ENCODE results near the gene MCC.

The MCC gene

DNA sequence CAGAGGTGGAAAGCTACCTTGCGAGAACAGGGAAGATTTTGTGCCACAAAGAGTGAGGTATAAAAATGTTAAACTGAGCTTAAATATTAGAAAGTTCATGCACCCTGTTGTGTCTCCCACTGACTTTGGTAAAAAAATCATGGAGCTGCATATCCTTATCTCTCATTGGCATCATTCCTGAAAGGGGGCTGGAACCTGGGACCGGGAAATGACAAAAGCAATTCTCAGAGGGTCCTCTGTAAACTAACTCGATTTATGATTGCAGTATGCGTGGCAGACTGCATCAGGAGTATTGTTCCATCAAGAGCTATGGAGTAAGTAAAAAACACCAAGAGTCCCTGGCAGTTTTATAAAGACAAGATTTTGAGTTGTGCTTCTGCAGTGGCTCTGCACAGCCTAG lies 362.9 kb downstream of the MCC start:
- ATAC-seq (replicated peaks) = no peak
- no peak for DNase-seq
- Mint-ChIP-seq H3K4me1 (no peaks in the 10 kb centered on the region), H3K36me3 (no peaks in the 10 kb centered on the region), H3K27me3 (peaks cover 14% of the 10 kb centered on the region in 2 donors), H3K9me3 (peaks cover 0 to 7% of the 10 kb centered on the region in 2 donors), H3K27ac (no peak overlapping the region), H3K4me3 (no peak overlapping the region)

DNA sequence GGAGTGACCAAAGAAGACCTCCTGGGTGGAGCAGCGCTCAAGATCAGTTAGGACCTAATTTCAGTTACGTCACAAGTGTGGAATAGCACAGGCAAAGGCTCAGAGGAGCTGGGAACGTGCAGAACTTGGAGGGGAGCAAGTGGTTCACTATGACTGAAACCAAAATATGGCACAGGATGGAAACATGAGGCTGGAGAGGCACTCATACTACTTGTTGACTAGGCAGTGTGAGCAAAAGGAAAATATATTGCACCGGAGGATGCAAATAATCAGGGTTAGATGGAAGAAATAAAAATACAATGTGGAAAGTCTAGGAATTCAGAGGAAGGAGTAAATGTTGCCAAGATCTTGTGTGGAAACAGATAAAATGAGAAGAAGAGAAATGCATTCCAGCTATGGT lies 363.3 kb downstream of the MCC start:
- H3K27ac Mint-ChIP-seq = no peak overlapping the region
- peaks cover 14% of the 10 kb centered on the region in 2 donors for H3K27me3 Mint-ChIP-seq
- ATAC-seq (replicated peaks) (no peak), DNase-seq (no peak)
- no peaks in the 10 kb centered on the region for H3K4me1 Mint-ChIP-seq
- no peak overlapping the region for H3K4me3 Mint-ChIP-seq
- H3K9me3 Mint-ChIP-seq = peaks cover 0 to 7% of the 10 kb centered on the region in 2 donors
- H3K36me3 Mint-ChIP-seq = no peaks in the 10 kb centered on the region

DNA sequence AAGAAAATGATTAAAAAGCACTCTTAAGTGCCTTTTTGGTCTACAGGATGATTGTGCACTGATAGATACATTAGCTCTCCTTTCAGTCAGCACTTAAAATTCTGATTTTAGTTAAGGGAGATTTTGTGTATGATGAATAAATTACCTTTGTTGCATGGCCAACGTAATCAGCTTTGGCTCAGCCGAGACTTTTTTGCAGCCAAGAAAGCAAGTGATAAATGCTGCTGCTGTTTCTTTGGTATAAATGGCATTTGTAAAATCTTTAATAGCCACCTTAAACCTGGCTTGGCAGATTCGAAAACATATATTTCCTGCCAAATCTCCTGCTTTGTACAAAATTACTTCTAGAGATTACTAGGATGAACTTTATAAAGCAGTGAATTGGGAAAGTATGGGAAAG lies 364.0 kb downstream of the MCC start:
- Mint-ChIP-seq H3K4me1 (no peaks in the 10 kb centered on the region), H3K27me3 (peaks cover 9 to 14% of the 10 kb centered on the region in 2 donors), H3K4me3 (no peak overlapping the region), H3K27ac (no peak overlapping the region), H3K9me3 (peaks cover 0 to 7% of the 10 kb centered on the region in 2 donors), H3K36me3 (no peaks in the 10 kb centered on the region)
- DNase-seq = no peak
- ATAC-seq (replicated peaks) = no peak

DNA sequence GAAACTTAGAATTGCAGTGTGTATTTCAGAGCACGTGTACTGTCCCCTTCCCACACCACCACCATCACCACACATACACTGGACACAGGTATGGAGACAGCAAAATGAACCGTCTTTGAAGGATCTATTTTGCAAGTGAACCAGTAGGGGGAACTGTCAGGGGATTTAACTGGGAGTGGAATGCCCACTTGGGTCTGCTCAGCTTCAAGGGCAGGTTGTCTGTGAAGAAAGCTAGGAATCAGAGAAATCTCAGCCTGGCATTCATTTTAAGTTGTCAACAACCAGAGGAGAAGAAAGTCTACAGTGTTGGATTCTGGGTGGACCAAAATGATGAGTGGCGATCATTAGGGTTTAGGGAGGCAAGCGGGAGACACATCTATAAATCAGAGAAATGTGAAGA lies 364.6 kb downstream of the MCC start:
- DNase-seq (no peak), ATAC-seq (replicated peaks) (no peak)
- no peaks in the 10 kb centered on the region for H3K36me3 Mint-ChIP-seq
- no peak overlapping the region for H3K4me3 Mint-ChIP-seq
- peaks cover 15 to 16% of the 10 kb centered on the region in 2 donors for H3K27me3 Mint-ChIP-seq
- peaks cover 0 to 7% of the 10 kb centered on the region in 2 donors for H3K9me3 Mint-ChIP-seq
- H3K27ac Mint-ChIP-seq = no peak overlapping the region
- H3K4me1 Mint-ChIP-seq = no peaks in the 10 kb centered on the region

DNA sequence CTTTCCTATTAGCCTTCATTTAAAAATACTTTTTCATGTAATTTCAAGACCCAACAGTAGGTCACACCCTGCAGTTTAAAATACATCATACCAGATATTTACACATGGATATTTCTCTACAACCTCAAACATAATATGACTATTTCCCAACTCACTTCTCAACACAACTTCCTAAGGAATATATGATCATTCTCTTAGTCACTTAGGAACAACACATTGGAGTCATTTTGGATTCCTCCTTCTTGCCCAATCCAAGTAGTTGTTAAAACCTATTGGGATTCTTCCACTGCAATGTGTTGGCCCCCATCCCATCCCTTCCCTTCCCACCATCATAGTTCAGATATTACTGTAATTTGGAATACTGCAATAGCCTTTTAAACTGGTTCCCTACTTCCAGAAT lies 366.2 kb downstream of the MCC start:
- peaks cover 0 to 2% of the 10 kb centered on the region in 2 donors for H3K9me3 Mint-ChIP-seq
- DNase-seq (no peak), ATAC-seq (replicated peaks) (no peak)
- H3K27ac Mint-ChIP-seq = no peak overlapping the region
- peaks cover 8 to 16% of the 10 kb centered on the region in 2 donors for H3K27me3 Mint-ChIP-seq
- no peaks in the 10 kb centered on the region for H3K36me3 Mint-ChIP-seq
- no peaks in the 10 kb centered on the region for H3K4me1 Mint-ChIP-seq
- no peak overlapping the region for H3K4me3 Mint-ChIP-seq

DNA sequence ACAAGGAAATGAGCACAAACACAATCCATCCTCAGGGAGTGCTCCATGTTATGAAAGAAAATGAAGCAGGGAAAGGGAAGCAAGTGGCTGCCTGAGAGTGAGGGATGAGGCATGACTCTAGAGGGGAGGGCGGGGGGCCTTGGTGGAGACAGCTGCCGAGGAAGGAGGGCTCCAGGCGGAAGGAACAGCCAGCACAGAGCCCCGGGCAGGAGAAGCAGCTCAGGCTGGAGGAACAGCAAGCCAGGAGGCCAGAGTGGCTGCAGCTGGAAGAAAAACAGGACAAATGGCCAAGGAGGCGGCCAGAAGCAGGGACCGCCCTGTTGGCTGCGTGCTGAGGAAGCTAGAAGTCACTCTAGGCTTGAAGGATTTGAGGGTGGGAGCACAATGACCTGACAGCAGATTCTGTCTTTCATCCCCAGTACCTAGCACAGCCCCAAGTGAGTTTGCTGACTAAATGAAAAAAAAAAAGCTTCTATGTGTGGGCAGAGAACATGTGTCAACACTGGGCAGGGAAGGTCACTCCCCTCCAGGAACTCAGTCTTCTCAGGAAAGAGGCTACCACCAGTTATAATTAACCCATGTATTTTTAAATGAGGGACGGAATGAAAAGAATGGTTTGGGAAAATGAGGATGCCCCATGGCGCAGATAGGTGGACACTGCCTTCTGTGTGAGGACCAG lies 368.9 kb downstream of the MCC start:
- H3K27ac Mint-ChIP-seq = no peak overlapping the region
- no peak for DNase-seq
- no peaks in the 10 kb centered on the region for H3K36me3 Mint-ChIP-seq
- H3K4me1 Mint-ChIP-seq = no peaks in the 10 kb centered on the region
- peaks cover 6 to 23% of the 10 kb centered on the region in 2 donors for H3K27me3 Mint-ChIP-seq
- H3K4me3 Mint-ChIP-seq = no peak overlapping the region
- H3K9me3 Mint-ChIP-seq = no peaks in the 10 kb centered on the region
- ATAC-seq (replicated peaks) = no peak

DNA sequence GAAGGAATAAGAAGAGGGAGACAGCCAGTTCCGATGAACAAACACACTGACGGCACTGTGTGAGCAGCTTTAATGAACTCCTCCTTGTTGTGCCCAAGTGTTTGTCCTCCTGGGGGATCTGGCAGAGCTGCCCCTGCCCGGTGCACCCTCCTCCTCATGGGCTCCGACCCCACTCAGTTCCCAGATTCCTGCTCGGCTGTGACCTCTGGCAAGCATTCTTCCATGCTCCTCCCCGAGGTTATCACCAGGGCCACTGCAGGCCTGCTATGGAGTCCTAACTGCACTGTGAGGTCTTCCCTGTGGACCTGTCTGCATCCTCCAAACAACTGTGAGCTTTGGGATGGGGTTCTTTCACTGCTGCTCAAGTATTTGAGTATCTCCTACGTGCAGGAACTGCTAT lies 369.5 kb downstream of the MCC start:
- no peaks in the 10 kb centered on the region for H3K36me3 Mint-ChIP-seq
- ATAC-seq (replicated peaks) = no peak
- no peak for DNase-seq
- H3K27me3 Mint-ChIP-seq = peaks cover 8 to 27% of the 10 kb centered on the region in 2 donors
- no peaks in the 10 kb centered on the region for H3K4me1 Mint-ChIP-seq
- H3K27ac Mint-ChIP-seq = no peak overlapping the region
- peaks cover 2 to 4% of the 10 kb centered on the region in 2 donors for H3K9me3 Mint-ChIP-seq
- no peak overlapping the region for H3K4me3 Mint-ChIP-seq

DNA sequence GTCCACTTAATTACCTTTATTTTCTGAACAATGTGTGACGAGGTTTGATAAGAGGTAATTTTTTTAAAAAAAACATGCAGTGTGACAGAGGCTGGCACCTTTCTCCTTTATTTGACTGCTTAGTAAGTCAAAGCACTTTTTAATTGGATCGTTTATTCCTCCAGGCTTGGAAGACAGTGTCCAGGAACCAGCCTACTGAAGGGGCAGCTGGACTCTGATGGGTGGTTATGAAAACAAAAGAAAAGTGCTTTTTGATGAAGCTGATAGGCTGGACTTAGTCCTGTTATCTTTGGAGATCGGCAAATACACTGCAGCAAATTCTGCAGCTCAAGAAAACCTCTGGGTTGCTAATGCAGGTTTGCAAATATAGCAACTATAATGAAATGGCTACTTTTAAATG lies 370.0 kb downstream of the MCC start:
- Mint-ChIP-seq H3K27me3 (peaks cover 10 to 27% of the 10 kb centered on the region in 2 donors), H3K4me3 (no peak overlapping the region), H3K36me3 (no peaks in the 10 kb centered on the region), H3K9me3 (peaks cover 3 to 4% of the 10 kb centered on the region in 2 donors), H3K4me1 (no peaks in the 10 kb centered on the region), H3K27ac (no peak overlapping the region)
- DNase-seq = no peak
- no peak for ATAC-seq (replicated peaks)

DNA sequence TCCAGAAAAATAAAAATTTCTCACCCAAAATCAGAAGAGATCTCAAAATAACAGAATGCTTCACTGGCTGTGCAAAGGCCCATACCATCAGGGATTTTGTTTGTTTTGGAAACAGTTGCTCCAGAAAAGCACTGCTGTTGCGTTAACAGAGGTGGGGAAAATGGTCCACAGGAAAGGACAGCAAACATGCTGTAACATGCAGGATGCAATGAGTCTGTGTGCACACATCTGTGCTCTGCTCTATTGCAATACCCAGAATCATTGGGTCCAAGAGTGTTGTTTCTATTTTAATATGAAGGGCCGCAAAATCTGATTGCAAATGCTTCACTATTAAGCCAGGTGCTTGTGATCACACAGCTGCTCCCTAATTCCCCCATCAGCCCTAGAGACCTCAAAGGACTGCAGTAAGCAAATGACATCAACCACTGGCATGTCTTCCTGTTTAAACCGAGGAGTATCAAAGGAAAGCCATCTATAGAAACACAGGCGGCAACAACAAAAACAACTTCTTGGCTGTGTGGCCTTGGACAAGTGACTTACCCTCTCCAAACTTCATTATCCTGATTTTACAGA lies 370.6 kb downstream of the MCC start:
- ATAC-seq (replicated peaks) (no peak), DNase-seq (no peak)
- Mint-ChIP-seq H3K27ac (no peak overlapping the region), H3K9me3 (peaks cover 3 to 4% of the 10 kb centered on the region in 2 donors), H3K4me3 (no peak overlapping the region), H3K27me3 (peaks cover 10 to 24% of the 10 kb centered on the region in 2 donors), H3K4me1 (no peaks in the 10 kb centered on the region), H3K36me3 (no peaks in the 10 kb centered on the region)

DNA sequence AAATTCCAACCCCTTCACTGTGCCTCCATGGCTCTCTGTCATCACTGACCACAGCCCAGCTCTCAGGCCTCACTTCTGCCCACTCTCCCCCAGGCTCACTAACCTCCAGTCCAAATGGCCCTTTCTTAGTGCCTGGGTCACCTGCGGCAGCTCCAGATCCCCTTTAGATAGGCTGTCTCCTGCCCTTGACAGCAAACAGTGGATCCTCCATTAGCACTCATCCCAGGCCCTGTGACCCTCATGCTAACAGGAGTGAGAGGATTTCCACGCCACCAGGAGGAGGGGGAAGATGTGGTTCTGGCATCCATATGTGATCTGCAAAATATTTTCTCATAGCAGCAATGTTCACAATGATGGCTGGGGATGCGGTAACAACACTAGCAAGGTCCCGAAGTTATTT lies 372.3 kb downstream of the MCC start:
- Mint-ChIP-seq H3K36me3 (no peaks in the 10 kb centered on the region), H3K27me3 (peaks cover 16 to 24% of the 10 kb centered on the region in 2 donors), H3K4me1 (no peaks in the 10 kb centered on the region), H3K27ac (no peak overlapping the region), H3K9me3 (peaks cover 3 to 4% of the 10 kb centered on the region in 2 donors), H3K4me3 (no peak overlapping the region)
- DNase-seq (no peak), ATAC-seq (replicated peaks) (no peak)

DNA sequence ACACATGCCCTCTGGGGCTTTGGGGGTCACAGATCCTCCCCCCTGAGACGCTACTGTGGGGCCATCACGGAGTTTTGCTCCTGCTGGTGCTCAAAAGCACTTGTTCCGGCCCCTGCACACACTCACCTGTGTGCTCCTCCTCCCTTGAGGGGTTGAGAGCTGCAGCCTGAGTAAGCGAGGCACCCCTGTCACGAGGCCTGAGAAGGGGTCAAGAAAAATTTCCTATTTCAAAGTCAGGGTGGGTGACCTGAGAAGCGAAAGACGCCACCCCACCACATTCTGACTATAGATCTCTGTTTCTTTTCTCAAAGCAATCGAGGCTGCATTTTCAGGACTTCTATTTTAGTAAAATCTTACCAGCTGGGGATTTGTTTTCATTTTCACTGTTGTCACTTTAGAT lies 373.2 kb downstream of the MCC start:
- no peak overlapping the region for H3K27ac Mint-ChIP-seq
- H3K9me3 Mint-ChIP-seq = peaks cover 3 to 4% of the 10 kb centered on the region in 2 donors
- ATAC-seq (replicated peaks) = no peak
- H3K27me3 Mint-ChIP-seq = peaks cover 18 to 24% of the 10 kb centered on the region in 2 donors
- no peaks in the 10 kb centered on the region for H3K4me1 Mint-ChIP-seq
- DNase-seq = no peak
- no peak overlapping the region for H3K4me3 Mint-ChIP-seq
- H3K36me3 Mint-ChIP-seq = no peaks in the 10 kb centered on the region

DNA sequence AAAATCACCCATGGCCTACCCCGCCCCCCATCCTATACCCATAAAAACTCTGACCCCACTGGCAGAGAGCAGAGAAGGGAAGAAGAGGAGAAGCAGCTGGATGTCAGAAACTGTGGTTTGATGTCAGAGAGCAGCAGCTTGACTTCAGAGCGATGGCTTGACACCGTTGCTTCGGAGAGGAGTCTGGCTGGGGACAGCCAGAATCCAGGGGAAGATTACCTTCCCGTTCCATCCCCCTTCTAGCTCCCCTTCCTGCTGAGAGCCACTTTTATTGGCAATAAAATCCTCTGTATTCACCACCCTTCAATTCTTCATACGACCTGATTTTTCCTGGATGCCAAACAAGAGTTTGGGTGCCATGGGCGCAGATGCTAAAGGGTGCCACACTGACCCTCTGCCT lies 373.7 kb downstream of the MCC start:
- DNase-seq = no peak
- H3K27me3 Mint-ChIP-seq = peaks cover 18 to 24% of the 10 kb centered on the region in 2 donors
- H3K4me1 Mint-ChIP-seq = no peaks in the 10 kb centered on the region
- no peak for ATAC-seq (replicated peaks)
- no peak overlapping the region for H3K4me3 Mint-ChIP-seq
- H3K36me3 Mint-ChIP-seq = no peaks in the 10 kb centered on the region
- no peak overlapping the region for H3K27ac Mint-ChIP-seq
- peaks cover 3 to 4% of the 10 kb centered on the region in 2 donors for H3K9me3 Mint-ChIP-seq

DNA sequence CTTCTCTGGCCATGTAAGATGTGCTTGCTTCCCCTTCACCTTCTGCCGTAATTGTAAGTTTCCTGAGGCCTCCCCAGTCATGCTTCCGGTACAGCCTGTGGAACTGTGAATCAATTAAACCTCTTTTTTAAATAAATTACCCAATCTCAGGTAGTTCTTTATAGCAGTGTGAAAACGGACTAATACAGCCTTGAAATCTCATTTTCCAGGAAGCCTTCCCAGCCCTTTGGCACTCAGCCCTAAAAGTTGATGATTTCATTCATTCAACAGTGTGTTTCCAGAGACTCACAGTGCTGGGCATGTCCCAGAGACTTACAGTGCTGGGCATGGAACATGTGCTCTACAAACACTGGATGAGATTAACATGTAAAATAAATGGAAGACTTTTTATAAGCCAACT lies 375.8 kb downstream of the MCC start:
- no peak for ATAC-seq (replicated peaks)
- H3K4me3 Mint-ChIP-seq = no peak overlapping the region
- peaks cover 13 to 17% of the 10 kb centered on the region in 2 donors for H3K27me3 Mint-ChIP-seq
- H3K36me3 Mint-ChIP-seq = no peaks in the 10 kb centered on the region
- H3K9me3 Mint-ChIP-seq = peaks cover 3 to 4% of the 10 kb centered on the region in 2 donors
- no peaks in the 10 kb centered on the region for H3K4me1 Mint-ChIP-seq
- DNase-seq = no peak
- H3K27ac Mint-ChIP-seq = no peak overlapping the region

DNA sequence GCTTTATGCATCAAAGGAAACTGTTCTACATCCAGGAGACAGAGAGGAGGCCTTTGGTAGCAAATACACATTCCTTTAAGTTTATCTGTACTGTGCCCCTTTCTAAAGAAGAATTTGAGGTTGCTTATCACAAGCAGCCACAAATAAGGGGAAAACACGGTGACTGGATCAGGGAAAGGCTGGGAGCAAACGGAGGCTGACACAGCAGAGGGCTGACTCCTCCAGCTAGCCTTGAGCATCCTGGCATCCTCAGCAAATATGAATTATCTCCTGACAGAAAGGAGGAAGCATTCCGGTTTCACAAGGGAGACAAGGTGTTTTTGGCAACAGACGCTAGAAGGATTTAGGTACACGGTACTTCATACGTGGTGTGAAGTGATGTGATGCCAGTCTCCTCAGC lies 378.1 kb downstream of the MCC start:
- H3K4me3 Mint-ChIP-seq = no peak overlapping the region
- H3K27me3 Mint-ChIP-seq = peaks cover 16 to 17% of the 10 kb centered on the region in 2 donors
- no peaks in the 10 kb centered on the region for H3K4me1 Mint-ChIP-seq
- H3K27ac Mint-ChIP-seq = no peak overlapping the region
- peaks cover 3 to 4% of the 10 kb centered on the region in 2 donors for H3K9me3 Mint-ChIP-seq
- H3K36me3 Mint-ChIP-seq = no peaks in the 10 kb centered on the region
- ATAC-seq (replicated peaks) (no peak), DNase-seq (no peak)

DNA sequence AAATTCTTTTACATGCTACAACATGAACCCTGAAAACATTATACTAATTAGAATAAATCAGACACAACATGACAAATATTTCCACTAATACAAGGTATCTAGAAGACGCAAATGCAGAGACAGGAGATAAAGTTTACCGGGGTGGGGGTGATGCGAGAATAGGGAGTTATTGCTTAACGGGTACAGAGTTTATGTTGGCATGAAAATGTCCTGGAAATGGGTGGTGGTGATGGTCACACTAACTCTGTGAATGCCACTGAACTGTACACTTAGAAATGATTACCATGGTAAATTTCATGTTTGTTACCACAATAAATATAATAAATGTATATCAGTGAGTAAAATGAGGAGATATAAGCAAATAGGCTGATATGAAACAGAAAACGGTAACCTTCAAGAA lies 378.9 kb downstream of the MCC start:
- Mint-ChIP-seq H3K27me3 (peaks cover 9 to 16% of the 10 kb centered on the region in 2 donors), H3K36me3 (no peaks in the 10 kb centered on the region), H3K4me1 (no peaks in the 10 kb centered on the region), H3K4me3 (no peak overlapping the region), H3K9me3 (peaks cover 3 to 4% of the 10 kb centered on the region in 2 donors), H3K27ac (no peak overlapping the region)
- ATAC-seq (replicated peaks) (no peak), DNase-seq (no peak)

Measured in stimulated activated naive B cell treated with anti-CD40 and anti-IgM and Interleukin-4, amounts not matched to agents 10 μg/mL and 1 μg/mL and 100 μg/mL, for 72 hours (primary cell).